GM23248 (cell line): ENCODE results near the gene LRRC73.

Experiments used
- EZH2 ChIP-seq: fragments of 200-600 bp; sonication (generic); IDR thresholded peaks from 2 replicates; pipeline ENCODE4 v1.6.1; 2018; ENCODE audit warnings: antibody characterized with exemption, mild to moderate bottlenecking; ENCODE audit not compliant: insufficient read depth, poor library complexity, severe bottlenecking
- EZH2phosphoT487 ChIP-seq: fragments of 200-600 bp; sonication (generic); IDR thresholded peaks from 2 replicates; pipeline ENCODE4 v1.6.1; 2018; ENCODE audit warnings: antibody characterized with exemption, moderate library complexity, mild to moderate bottlenecking, low read depth; ENCODE audit not compliant: insufficient read depth

GRCh38 chr6:43510827-43511163 is 649 bp upstream of the LRRC73 start:
- TF ChIP-seq EZH2, result no peak
- no peak for TF ChIP-seq EZH2phosphoT487
